GM23248 (cell line): Measurements from ENCODE around the gene C8G. TPM values are rescaled to one million over a fixed set of nuclear protein-coding genes. Genes with fewer than 3 reads are reported as not detected.

Experiments used
- DNase-seq: peaks from one replicate; pipeline ENCODE4 v3.0.0-alpha.2; 2015
- H2AFZ ChIP-seq: fragments of 200-600 bp; sonication (generic); 2 replicates; pipeline ENCODE4 v1.6.1; 2016; ENCODE audit warnings: antibody characterized with exemption
- H3F3A ChIP-seq: fragments of 200-600 bp; sonication (generic); 2 replicates; pipeline ENCODE4 v1.6.1; 2016; ENCODE audit warnings: mild to moderate bottlenecking, antibody characterized with exemption, mixed run types; ENCODE audit not compliant: insufficient read depth
- H3K27ac ChIP-seq: fragments of 200-600 bp; sonication (generic); 2 replicates; pipeline ENCODE4 v1.5.1; 2016; ENCODE audit warnings: mild to moderate bottlenecking
- H3K27me3 ChIP-seq: fragments of 200-600 bp; sonication (generic); replicated peaks from 2 replicates; pipeline ENCODE4 v1.6.1; 2016; ENCODE audit warnings: mild to moderate bottlenecking; ENCODE audit not compliant: insufficient read depth
- H3K36me3 ChIP-seq: fragments of 200-600 bp; sonication (generic); 2 replicates; pipeline ENCODE4 v1.6.1; 2016; ENCODE audit warnings: low read depth, mild to moderate bottlenecking
- H3K4me1 ChIP-seq: fragments of 200-600 bp; sonication (generic); 2 replicates; pipeline ENCODE4 v1.6.1; 2016; ENCODE audit warnings: mild to moderate bottlenecking; ENCODE audit not compliant: insufficient read depth
- H3K4me2 ChIP-seq: fragments of 200-600 bp; sonication (generic); one replicate; pipeline ENCODE4 v1.6.1; 2016; ENCODE audit warnings: mild to moderate bottlenecking; ENCODE audit not compliant: unreplicated experiment
- H3K4me3 ChIP-seq: fragments of 200-600 bp; sonication (generic); 2 replicates; pipeline ENCODE4 v1.5.1; 2016; ENCODE audit warnings: mild to moderate bottlenecking
- H3K79me2 ChIP-seq: fragments of 200-600 bp; sonication (generic); 2 replicates; pipeline ENCODE4 v1.6.1; 2016; ENCODE audit warnings: mild to moderate bottlenecking; ENCODE audit not compliant: insufficient read depth
- H3K9ac ChIP-seq: fragments of 200-600 bp; sonication (generic); 2 replicates; pipeline ENCODE4 v1.6.1; 2016; ENCODE audit warnings: mild to moderate bottlenecking
- H3K9me2 ChIP-seq: fragments of 200-600 bp; sonication (generic); 2 replicates; pipeline ENCODE4 v1.6.1; 2016; ENCODE audit warnings: mixed run types, mild to moderate bottlenecking, moderate library complexity; ENCODE audit not compliant: insufficient read depth
- H3K9me3 ChIP-seq: fragments of 200-600 bp; sonication (generic); one replicate; pipeline ENCODE4 v1.6.1; 2017; ENCODE audit warnings: low read depth
- H4K20me1 ChIP-seq: fragments of 200-600 bp; sonication (generic); 2 replicates; pipeline ENCODE4 v1.6.0; 2016; ENCODE audit not compliant: insufficient read depth
- EZH2 ChIP-seq: fragments of 200-600 bp; sonication (generic); IDR thresholded peaks from 2 replicates; pipeline ENCODE4 v1.6.1; 2018; ENCODE audit warnings: antibody characterized with exemption, mild to moderate bottlenecking; ENCODE audit not compliant: insufficient read depth, poor library complexity, severe bottlenecking
- EZH2phosphoT487 ChIP-seq: fragments of 200-600 bp; sonication (generic); IDR thresholded peaks from 2 replicates; pipeline ENCODE4 v1.6.1; 2018; ENCODE audit warnings: antibody characterized with exemption, moderate library complexity, mild to moderate bottlenecking, low read depth; ENCODE audit not compliant: insufficient read depth
- WGBS, 2 experiments: methylation state at CpG; one replicate each; pipeline ENCODE4 v1.1.6; 2015 to 2017; ENCODE audit warnings: low lambda C conversion rate in 2 of 2, low coverage in 1 of 2; ENCODE audit errors: missing lambda C conversion rate in 2 of 2; 5-methylcytosine and 5-hydroxymethylcytosine counted together
- in situ Hi-C: fragments of 300-500 bp; cut with MboI; formaldehyde crosslinking; loops from 2 replicates; pipeline ENCODE4 v1.15.0; 2020
- polyA plus RNA-seq: library from polyadenylated mRNA; unstranded; fragments of >200 nt; fragmentation: Nextera tagmentation; extraction: Ambion mirVana; gene quantifications from 2 replicates; pipeline ENCODE4 v1.2.1, GENCODE V29; 2016
- total RNA-seq: library from RNA; depleted of rRNA; stranded (reverse); fragments of >200 nt; shearing (Covaris generic); gene quantifications from 2 replicates; pipeline ENCODE4 v1.2.3, GENCODE V29; 2014

The C8G gene
- total and polyA plus RNA-seq, 2 experiments from 2014 or later: 0.49 TPM; not detected in 1

DNA sequence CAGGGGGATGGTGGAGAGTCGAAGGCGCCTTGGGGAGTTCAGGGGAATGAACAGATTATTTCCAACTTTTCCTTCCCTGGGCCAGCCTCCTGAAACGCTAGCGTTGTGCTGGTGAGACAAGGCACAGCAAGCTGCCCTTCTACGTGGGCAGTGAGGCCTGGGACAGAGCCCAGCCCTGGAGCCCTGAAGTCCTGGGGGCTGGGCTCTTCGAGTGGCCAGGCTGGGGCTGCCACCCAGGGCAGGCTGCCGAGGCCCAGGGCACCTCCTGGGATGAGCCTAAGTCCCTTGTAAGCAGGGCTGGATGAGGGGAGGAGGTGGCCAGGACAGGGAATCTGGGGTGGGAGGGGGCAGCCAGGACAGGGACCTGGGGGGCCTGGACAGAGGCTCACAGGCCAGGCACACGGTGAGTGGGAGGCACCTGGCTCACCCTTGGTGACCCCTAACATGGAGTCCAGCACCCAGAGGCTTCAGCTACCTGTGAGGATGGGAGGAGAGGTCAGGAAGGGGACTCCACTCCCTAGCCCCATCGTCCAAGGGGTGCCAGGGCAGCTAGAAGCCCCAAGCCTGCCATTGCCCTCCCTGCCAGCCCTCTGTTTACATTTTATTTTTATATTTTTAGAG lies 5.7 kb downstream of the C8G start:
- Histone ChIP-seq H3F3A (no peaks in the 10 kb centered on the region), H3K4me1 (no peaks in the 10 kb centered on the region), H3K9ac (no peak overlapping the region), H2AFZ (no peak overlapping the region), H3K9me2 (no peaks in the 10 kb centered on the region), H4K20me1 (no peaks in the 10 kb centered on the region), H3K27ac (no peak overlapping the region), H3K36me3 (no peaks in the 10 kb centered on the region), H3K27me3 (no peaks in the 10 kb centered on the region; the same call in 1 of the 2 replicates), H3K79me2 (no peaks in the 10 kb centered on the region), H3K9me3 (no peaks in the 10 kb centered on the region), H3K4me2 (peak overlapping the region; percentile 48), H3K4me3 (no peak overlapping the region)
- DNase-seq: no peak
- 44 to 54% methylated on average over 9 of the region's 9 CpGs for WGBS, 2 experiments
- TF ChIP-seq EZH2 (no peak), EZH2phosphoT487 (no peak)
- in situ Hi-C loops: no loop called here

DNA sequence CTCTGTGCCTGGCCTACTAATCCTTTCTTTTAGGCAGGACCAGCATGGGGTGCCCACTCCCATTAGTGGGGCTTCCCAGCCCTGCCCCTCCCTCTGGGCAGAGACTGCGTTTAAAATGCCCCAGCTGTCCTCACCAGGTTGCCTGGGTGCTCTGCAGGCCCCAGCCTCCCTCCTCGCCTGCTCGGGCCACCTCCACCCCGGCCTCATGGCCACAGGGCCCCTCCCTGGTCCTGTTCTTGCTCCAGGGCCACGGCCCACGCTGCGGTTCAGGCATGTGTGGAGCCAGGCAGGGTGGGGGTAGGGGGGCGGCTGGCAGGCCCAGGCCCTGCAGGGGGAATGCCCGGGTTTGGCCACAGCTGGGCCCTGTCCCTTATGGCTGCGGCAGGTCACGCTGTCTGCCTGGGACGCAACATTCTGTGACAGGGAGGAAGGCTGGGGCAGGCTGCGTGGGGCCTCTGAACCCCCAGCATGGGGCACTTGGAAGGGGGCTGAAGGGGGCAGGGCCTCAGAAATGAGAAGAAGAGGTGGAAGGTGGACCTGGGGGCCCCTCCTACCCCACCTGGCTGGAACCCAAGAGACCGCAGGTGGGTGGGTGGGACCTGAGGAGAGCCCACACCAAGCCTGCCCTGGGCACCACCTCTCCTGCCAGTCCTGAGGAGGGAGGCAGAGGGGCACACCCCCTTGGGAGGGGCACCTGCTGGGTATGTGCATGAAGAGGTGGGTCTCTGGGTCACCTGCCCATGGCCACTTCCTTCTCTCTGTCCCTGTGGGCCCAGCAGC lies 6.7 kb downstream of the C8G start, which contains the start of gene LCN12:
TSS of gene LCN12 (plus strand) at position 733 of the 780 bp plus-strand sequence. CDS start 55 bp downstream, outside the sequence.
- H3F3A ChIP-seq: no peaks in the 10 kb centered on the region
- no peaks in the 10 kb centered on the region for H3K36me3 ChIP-seq
- no peaks in the 10 kb centered on the region for H3K79me2 ChIP-seq
- H3K9me2 ChIP-seq: no peaks in the 10 kb centered on the region
- no peaks in the 10 kb centered on the region; the same call in 1 of the 2 replicates for H3K27me3 ChIP-seq
- no peaks in the 10 kb centered on the region for H3K9me3 ChIP-seq
- H3K27ac ChIP-seq: no peak within 1 kb of the TSS
- H3K4me2 ChIP-seq: no peak within 1 kb of the TSS
- no peak for TF ChIP-seq EZH2phosphoT487
- no peak for TF ChIP-seq EZH2
- no peak for DNase-seq
- in situ Hi-C loops: no loop called here
- H2AFZ ChIP-seq: no peak within 1 kb of the TSS
- H3K9ac ChIP-seq: no peak within 1 kb of the TSS
- no peaks in the 10 kb centered on the region for H4K20me1 ChIP-seq
- no peaks in the 10 kb centered on the region for H3K4me1 ChIP-seq
- WGBS, 2 experiments: 75% methylated on average over 8 to 14 of the region's 14 CpGs
- no peak within 1 kb of the TSS for H3K4me3 ChIP-seq

DNA sequence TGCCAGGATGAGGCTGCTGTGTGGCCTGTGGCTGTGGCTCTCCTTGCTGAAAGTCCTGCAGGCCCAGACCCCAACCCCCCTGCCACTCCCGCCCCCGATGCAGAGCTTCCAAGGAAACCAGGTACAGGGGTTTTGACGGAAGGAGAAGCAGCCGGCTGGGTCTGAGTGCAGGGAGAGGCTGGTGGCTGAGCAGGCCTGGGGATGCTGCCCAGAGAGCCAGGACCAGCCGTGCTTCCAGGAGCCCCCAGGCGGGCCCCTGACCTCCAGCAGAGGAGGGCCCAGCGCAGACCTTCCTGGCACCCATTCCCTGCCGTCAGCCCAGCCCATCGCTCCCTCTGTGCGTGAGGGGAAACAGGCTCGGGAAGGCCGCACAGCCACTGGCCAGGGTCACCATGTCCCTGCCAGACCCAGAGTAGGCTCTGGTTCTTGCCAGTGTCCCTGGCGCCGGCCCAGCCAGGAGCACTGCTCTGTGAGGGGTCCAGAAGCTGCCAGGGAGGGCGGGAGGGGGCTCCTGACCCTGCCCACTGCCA lies 7.3 kb downstream of the C8G start:
- WGBS, 2 experiments: 55 to 59% methylated on average over 12 to 15 of the region's 15 CpGs
- Histone ChIP-seq H3K9me2 (no peaks in the 10 kb centered on the region), H3F3A (no peaks in the 10 kb centered on the region), H3K4me1 (no peaks in the 10 kb centered on the region), H4K20me1 (no peaks in the 10 kb centered on the region), H3K27me3 (no peaks in the 10 kb centered on the region; the same call in 1 of the 2 replicates), H2AFZ (no peak overlapping the region), H3K9me3 (no peaks in the 10 kb centered on the region), H3K79me2 (no peaks in the 10 kb centered on the region), H3K27ac (no peak overlapping the region), H3K9ac (no peak overlapping the region), H3K4me2 (no peak overlapping the region), H3K36me3 (no peaks in the 10 kb centered on the region), H3K4me3 (no peak overlapping the region)
- in situ Hi-C loops: no loop called here
- no peak for DNase-seq
- TF ChIP-seq EZH2 (no peak), EZH2phosphoT487 (no peak)

DNA sequence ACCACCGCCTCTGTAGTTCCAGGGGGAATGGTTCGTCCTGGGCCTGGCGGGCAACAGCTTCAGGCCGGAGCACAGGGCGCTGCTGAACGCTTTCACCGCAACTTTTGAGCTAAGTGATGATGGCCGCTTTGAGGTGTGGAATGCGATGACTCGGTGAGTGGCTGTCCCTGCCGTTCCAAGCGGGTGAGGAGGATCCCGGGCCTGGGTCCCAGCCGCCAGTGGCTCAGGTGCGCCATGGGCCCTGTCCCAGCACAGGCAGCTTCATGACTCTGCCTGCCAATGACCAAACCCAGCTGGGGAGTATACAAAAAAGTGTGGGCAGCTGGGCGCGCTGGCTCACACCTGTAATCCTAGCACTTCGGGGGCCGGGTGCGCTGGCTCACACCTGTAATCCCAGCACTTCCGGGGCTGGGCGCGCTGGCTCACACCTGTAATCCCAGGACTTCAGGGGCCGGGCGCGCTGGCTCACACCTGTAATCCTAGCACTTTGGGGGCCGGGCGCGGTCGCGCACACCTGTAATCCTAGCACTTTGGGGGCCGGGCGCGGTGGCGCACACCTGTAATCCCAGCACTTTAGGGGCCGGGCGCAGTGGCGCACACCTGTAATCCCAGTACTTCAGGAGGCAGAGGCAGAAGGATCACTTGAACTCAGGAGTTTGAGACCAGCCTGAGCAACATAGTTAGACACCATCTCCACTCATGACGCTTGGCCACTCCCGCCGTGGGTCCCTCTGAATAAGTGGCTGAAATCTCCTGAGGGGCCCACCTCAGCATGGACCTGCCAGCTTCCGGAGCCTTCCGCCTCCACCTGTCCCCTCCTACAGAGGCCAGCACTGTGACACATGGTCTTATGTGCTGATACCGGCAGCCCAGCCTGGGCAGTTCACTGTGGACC lies 8.1 kb downstream of the C8G start:
- TF ChIP-seq EZH2 (no peak), EZH2phosphoT487 (no peak)
- in situ Hi-C loops: no loop called here
- DNase-seq: no peak
- H3K9me2 ChIP-seq: no peaks in the 10 kb centered on the region
- H3K36me3 ChIP-seq: no peaks in the 10 kb centered on the region
- no peaks in the 10 kb centered on the region for H4K20me1 ChIP-seq
- no peaks in the 10 kb centered on the region for H3K4me1 ChIP-seq
- no peaks in the 10 kb centered on the region for H3F3A ChIP-seq
- no peaks in the 10 kb centered on the region for H3K9me3 ChIP-seq
- H3K4me3 ChIP-seq: no peak overlapping the region
- no peak overlapping the region for H3K27ac ChIP-seq
- H3K79me2 ChIP-seq: no peaks in the 10 kb centered on the region
- no peak overlapping the region for H3K9ac ChIP-seq
- no peaks in the 10 kb centered on the region; the same call in 1 of the 2 replicates for H3K27me3 ChIP-seq
- WGBS, 2 experiments: 82 to 83% methylated on average over 36 to 43 of the region's 44 CpGs
- H2AFZ ChIP-seq: no peak overlapping the region
- H3K4me2 ChIP-seq: no peak overlapping the region
